ENCODE measurements around the gene TARBP2.

- TF ChIP-seq POLR2AphosphoS5 (IDR thresholded peaks at IDR 0.05) (no peak), CTCF (IDR thresholded peaks at IDR 0.05) (no peak)
Observed at GRCh38 chr12:53493610-53494391, 7.3 kb upstream of the TARBP2 start.
